HepG2 (cell line): ENCODE data around the gene DUSP9. TPM values are rescaled to one million over a fixed set of nuclear protein-coding genes. Genes with fewer than 3 reads are reported as not detected.

Source experiments
- ATAD3A ChIP-seq: sonication (generic); formaldehyde crosslinking; IDR thresholded peaks from 2 replicates; pipeline ENCODE4 v1.4.0; 2020; ENCODE audit warnings: missing genetic modification reagents
- CAMTA2 ChIP-seq: sonication (generic); formaldehyde crosslinking; IDR thresholded peaks from 2 replicates; pipeline ENCODE4 v1.4.0; 2020; ENCODE audit warnings: mild to moderate bottlenecking, missing genetic modification reagents, borderline replicate concordance
- FOXO1 ChIP-seq: sonication (generic); formaldehyde crosslinking; IDR thresholded peaks from 2 replicates; pipeline ENCODE4 v1.4.0; 2020; ENCODE audit warnings: missing genetic modification reagents
- HNF1B ChIP-seq: sonication (generic); formaldehyde crosslinking; IDR thresholded peaks from 2 replicates; pipeline ENCODE4 v1.5.1; 2020; ENCODE audit warnings: mild to moderate bottlenecking, moderate library complexity, missing genetic modification reagents
- HNF4A ChIP-seq: sonication (generic); formaldehyde crosslinking; IDR thresholded peaks from 2 replicates; pipeline ENCODE4 v1.4.0; 2020; ENCODE audit warnings: missing genetic modification reagents
- KLF9 ChIP-seq: IDR thresholded peaks from 2 replicates; pipeline ENCODE4 v1.6.1; 2016; ENCODE audit warnings: low read depth
- PHF20 ChIP-seq: sonication (generic); formaldehyde crosslinking; IDR thresholded peaks from 2 replicates; pipeline ENCODE4 v1.5.0; 2020; ENCODE audit warnings: mild to moderate bottlenecking, missing genetic modification reagents
- REPIN1 ChIP-seq: sonication (generic); formaldehyde crosslinking; IDR thresholded peaks from 2 replicates; pipeline ENCODE4 v1.8.0; 2022; ENCODE audit warnings: missing genetic modification reagents, low read depth, mild to moderate bottlenecking, borderline replicate concordance
- SETDB1 ChIP-seq: sonication (generic); formaldehyde crosslinking; IDR thresholded peaks from 2 replicates; pipeline ENCODE4 v1.5.1; 2020; ENCODE audit warnings: missing genetic modification reagents, mild to moderate bottlenecking, borderline replicate concordance
- SIX4 ChIP-seq: sonication (generic); formaldehyde crosslinking; IDR thresholded peaks from 2 replicates; pipeline ENCODE4 v1.4.0; 2020; ENCODE audit warnings: missing genetic modification reagents
- SOX6 ChIP-seq, 2 experiments: fragments of 450-650 bp in 1 of 2; sonication (generic) in 1 of 2; formaldehyde crosslinking in 1 of 2; IDR thresholded peaks; 2 replicates each; pipeline versions ENCODE4 v1.4.0 to v1.6.1; 2017 to 2020; ENCODE audit warnings: antibody characterized with exemption in 1 of 2, mild to moderate bottlenecking in 1 of 2, missing genetic modification reagents in 1 of 2
- TAF1 ChIP-seq: sonication (generic); formaldehyde crosslinking; IDR thresholded peaks from 2 replicates; pipeline ENCODE4 v1.4.0; 2020; ENCODE audit warnings: missing genetic modification reagents
- YEATS2 ChIP-seq: sonication (generic); formaldehyde crosslinking; IDR thresholded peaks from 2 replicates; pipeline ENCODE4 v1.4.0; 2020; ENCODE audit warnings: missing genetic modification reagents, borderline replicate concordance
- ZBTB7B ChIP-seq: sonication (generic); formaldehyde crosslinking; IDR thresholded peaks from 2 replicates; pipeline ENCODE4 v1.4.0; 2020; ENCODE audit warnings: missing genetic modification reagents
- ZFP41 ChIP-seq: sonication (generic); formaldehyde crosslinking; IDR thresholded peaks from 2 replicates; pipeline ENCODE4 v1.4.0; 2020; ENCODE audit warnings: mild to moderate bottlenecking, missing genetic modification reagents, borderline replicate concordance
- ZIK1 ChIP-seq: sonication (generic); formaldehyde crosslinking; IDR thresholded peaks from 2 replicates; pipeline ENCODE4 v1.5.0; 2020; ENCODE audit warnings: mild to moderate bottlenecking, low read depth, missing genetic modification reagents, borderline replicate concordance
- ZNF20 ChIP-seq: sonication (generic); formaldehyde crosslinking; IDR thresholded peaks from 2 replicates; pipeline ENCODE4 v1.4.0; 2020; ENCODE audit warnings: mild to moderate bottlenecking, moderate library complexity, missing genetic modification reagents
- ZNF205 ChIP-seq: IDR thresholded peaks from 2 replicates; pipeline ENCODE4 v1.6.1; 2018; ENCODE audit warnings: missing biosample characterization, missing genetic modification reagents
- ZNF274 ChIP-seq: sonication (generic); formaldehyde crosslinking; IDR thresholded peaks from 2 replicates; pipeline ENCODE4 v1.5.1; 2020; ENCODE audit warnings: mild to moderate bottlenecking, missing genetic modification reagents
- ZNF510 ChIP-seq: sonication (generic); formaldehyde crosslinking; IDR thresholded peaks from 2 replicates; pipeline ENCODE4 v1.4.0; 2020; ENCODE audit warnings: low read depth, mild to moderate bottlenecking, missing genetic modification reagents
- ZNF543 ChIP-seq: sonication (generic); formaldehyde crosslinking; IDR thresholded peaks from 2 replicates; pipeline ENCODE4 v1.4.0; 2020; ENCODE audit warnings: mild to moderate bottlenecking, missing genetic modification reagents
- ZNF607 ChIP-seq: sonication (generic); formaldehyde crosslinking; IDR thresholded peaks from 2 replicates; pipeline ENCODE4 v1.5.1; 2020; ENCODE audit warnings: missing genetic modification reagents, mild to moderate bottlenecking, borderline replicate concordance
- ZNF672 ChIP-seq: sonication (generic); formaldehyde crosslinking; IDR thresholded peaks from 2 replicates; pipeline ENCODE4 v1.8.1; 2022; ENCODE audit warnings: missing genetic modification reagents
- ZNF839 ChIP-seq: sonication (generic); formaldehyde crosslinking; IDR thresholded peaks from 2 replicates; pipeline ENCODE4 v1.4.0; 2020; ENCODE audit warnings: missing genetic modification reagents, mild to moderate bottlenecking, borderline replicate concordance
- ZSCAN20 ChIP-seq: sonication (generic); formaldehyde crosslinking; IDR thresholded peaks from 2 replicates; pipeline ENCODE4 v1.4.0; 2020; ENCODE audit warnings: missing genetic modification reagents, mild to moderate bottlenecking, borderline replicate concordance
- ZSCAN31 ChIP-seq: sonication (generic); formaldehyde crosslinking; IDR thresholded peaks from 2 replicates; pipeline ENCODE4 v1.5.0; 2020; ENCODE audit warnings: low read depth, mild to moderate bottlenecking, missing genetic modification reagents
- polyA plus RNA-seq, 8 experiments: library from polyadenylated mRNA; depleted of rRNA in 3 of 8; stranded (reverse) in 7 of 8; unstranded in 1 of 8; fragments of >200 nt; fragmentation: Illumina TruSeq in 4 of 8; extraction: Trizol in 4 of 8; gene quantifications; 2 replicates each; pipeline versions ENCODE4 v1.2.1 to v1.2.3, GENCODE V29; 2011 to 2016; ENCODE audit warnings: low read depth in 4 of 8, missing spikeins in 1 of 8, mixed read lengths in 1 of 8; ENCODE audit not compliant: insufficient read depth in 1 of 8
- total RNA-seq, 5 experiments: library from RNA; depleted of rRNA; stranded (reverse); fragments of >200 nt; fragmentation: Illumina TruSeq; extraction: Trizol; gene quantifications; 2 replicates each; pipeline ENCODE4 v1.2.3, GENCODE V29; 2016; ENCODE audit warnings: low read depth in 1 of 5
- TF ChIP-seq, protein P1 (sequence below): sonication (generic); formaldehyde crosslinking; IDR thresholded peaks from 2 replicates; pipeline ENCODE4 v1.4.0; 2020; ENCODE audit warnings: missing genetic modification reagents, borderline replicate concordance
- TF ChIP-seq, protein P2 (sequence below): IDR thresholded peaks from 2 replicates; pipeline ENCODE4 v1.6.1; 2012; ENCODE audit warnings: inconsistent platforms

Gene DUSP9
- total and polyA plus RNA-seq, 2 of the 13 experiments (the other 11 are each of a cell fraction or from before 2014, with no cell fraction given) = 235 to 435 TPM

- TF ChIP-seq ZSCAN31 (CRISPR knock-in tag) = no peak; the same call in 1 of the 2 replicates
- no peak for TF ChIP-seq YEATS2 (CRISPR knock-in tag)
- no peak for TF ChIP-seq ZIK1 (CRISPR knock-in tag)
- no peak for TF ChIP-seq ZNF543
- TF ChIP-seq HNF4A = peak; percentile 60
- no peak for TF ChIP-seq HNF1B (CRISPR knock-in tag)
- no peak for TF ChIP-seq SETDB1 (CRISPR knock-in tag)
- no peak for TF ChIP-seq ZFP41 (CRISPR knock-in tag)
- no peak for TF ChIP-seq KLF9 (CRISPR knock-in tag)
- TF ChIP-seq ATAD3A (CRISPR knock-in tag) = no peak
- TF ChIP-seq ZNF510 (CRISPR knock-in tag) = no peak
- TF ChIP-seq REPIN1 (CRISPR knock-in tag) = no peak
- no peak for TF ChIP-seq ZBTB7B (CRISPR knock-in tag)
- no peak for TF ChIP-seq ZSCAN20 (CRISPR knock-in tag)
- TF ChIP-seq FOXO1 (CRISPR knock-in tag) = no peak
- no peak for TF ChIP-seq ZNF274 (CRISPR knock-in tag)
- TF ChIP-seq ZNF839 (CRISPR knock-in tag) = no peak
- no peak for TF ChIP-seq PHF20 (CRISPR knock-in tag)
- TF ChIP-seq ZNF20 (CRISPR knock-in tag) = no peak
- TF ChIP-seq ZNF607 (CRISPR knock-in tag) = peak; percentile 4; the same call in 1 of the 2 replicates
- no peak for TF ChIP-seq CAMTA2 (CRISPR knock-in tag)
- no peak for TF ChIP-seq TAF1 (CRISPR knock-in tag)
- TF ChIP-seq ZNF205 (CRISPR knock-in tag) = no peak
- no peak for TF ChIP-seq SIX4 (CRISPR knock-in tag)
- TF ChIP-seq SOX6 (IDR thresholded peaks at IDR 0.05) = no peak
- peak; percentile 44; the same call in 1 of the 2 replicates for TF ChIP-seq SOX6 (CRISPR knock-in tag; IDR thresholded peaks at IDR 0.05)
- TF ChIP-seq, protein P1, sequence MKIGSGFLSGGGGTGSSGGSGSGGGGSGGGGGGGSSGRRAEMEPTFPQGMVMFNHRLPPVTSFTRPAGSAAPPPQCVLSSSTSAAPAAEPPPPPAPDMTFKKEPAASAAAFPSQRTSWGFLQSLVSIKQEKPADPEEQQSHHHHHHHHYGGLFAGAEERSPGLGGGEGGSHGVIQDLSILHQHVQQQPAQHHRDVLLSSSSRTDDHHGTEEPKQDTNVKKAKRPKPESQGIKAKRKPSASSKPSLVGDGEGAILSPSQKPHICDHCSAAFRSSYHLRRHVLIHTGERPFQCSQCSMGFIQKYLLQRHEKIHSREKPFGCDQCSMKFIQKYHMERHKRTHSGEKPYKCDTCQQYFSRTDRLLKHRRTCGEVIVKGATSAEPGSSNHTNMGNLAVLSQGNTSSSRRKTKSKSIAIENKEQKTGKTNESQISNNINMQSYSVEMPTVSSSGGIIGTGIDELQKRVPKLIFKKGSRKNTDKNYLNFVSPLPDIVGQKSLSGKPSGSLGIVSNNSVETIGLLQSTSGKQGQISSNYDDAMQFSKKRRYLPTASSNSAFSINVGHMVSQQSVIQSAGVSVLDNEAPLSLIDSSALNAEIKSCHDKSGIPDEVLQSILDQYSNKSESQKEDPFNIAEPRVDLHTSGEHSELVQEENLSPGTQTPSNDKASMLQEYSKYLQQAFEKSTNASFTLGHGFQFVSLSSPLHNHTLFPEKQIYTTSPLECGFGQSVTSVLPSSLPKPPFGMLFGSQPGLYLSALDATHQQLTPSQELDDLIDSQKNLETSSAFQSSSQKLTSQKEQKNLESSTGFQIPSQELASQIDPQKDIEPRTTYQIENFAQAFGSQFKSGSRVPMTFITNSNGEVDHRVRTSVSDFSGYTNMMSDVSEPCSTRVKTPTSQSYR (CRISPR knock-in tag) = no peak; the same call in 1 of the 2 replicates
- TF ChIP-seq, protein P2, sequence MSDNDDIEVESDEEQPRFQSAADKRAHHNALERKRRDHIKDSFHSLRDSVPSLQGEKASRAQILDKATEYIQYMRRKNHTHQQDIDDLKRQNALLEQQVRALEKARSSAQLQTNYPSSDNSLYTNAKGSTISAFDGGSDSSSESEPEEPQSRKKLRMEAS = no peak
- no peak for TF ChIP-seq ZNF672 (CRISPR knock-in tag)
Measured at GRCh38 chrX:153645921-153646488, 998 bp upstream of the DUSP9 start (continued).
